K562 (cell line): ENCODE results near the gene MSRB3. TPM values are rescaled to one million over a fixed set of nuclear protein-coding genes. Genes with fewer than 3 reads are reported as not detected.

Experiments
- ATAC-seq: fragments of 200-7000 bp; cut with Tn5 transposase; 3 replicates; pipeline ENCODE4 v1.9.1; 2020; ENCODE audit warnings: moderate library complexity
- BruUV-seq: library from RNA; stranded (reverse); fragments of 400-500 nt; replicated peaks from 2 replicates; lab custom pipeline; 2021; lab: Mats Ljungman, UMichigan
- CTCF ChIA-PET: fragments of 300-600 bp; formaldehyde crosslinking; extraction: SDS; loops from one replicate; lab custom pipeline; 2021; ENCODE audit warnings: low intra/inter-chr PET ratio; lab: Yijun Ruan, JAX
- POLR2A ChIA-PET: fragments of 300-600, 350-650 bp; sonication (Branson Sonifier 250); formaldehyde crosslinking; extraction: SDS; loops from one replicate; lab custom pipeline; 2021; ENCODE audit warnings: antibody characterized with exemption, inconsistent platforms; lab: Yijun Ruan, JAX
- DNase-seq, 4 experiments: peaks; one replicate each; pipeline versions ENCODE4 v3.0.0 to v3.0.0-alpha.2; 2011 to 2018; ENCODE audit warnings: low spot score in 3 of 4, mixed read lengths in 3 of 4; ENCODE audit errors: extremely low read depth in 1 of 4
- FAIRE-seq: peaks from 2 replicates; lab custom pipeline; 2011; peaks lifted over from hg19 to GRCh38; lab: Jason Lieb, UNC
- H2AFZ ChIP-seq: 2 replicates; pipeline ENCODE4 v1.6.0; 2011; ENCODE audit warnings: low read depth, low read length, control low read depth, inconsistent platforms
- H3K27ac ChIP-seq: fragments of 200-600 bp; 3 replicates; pipeline ENCODE4 v1.8.0; 2011; ENCODE audit warnings: low read depth, mild to moderate bottlenecking, control low read depth, inconsistent platforms, low read length, moderate library complexity, mixed read lengths; ENCODE audit errors: extremely low read depth
- H3K27me3 ChIP-seq, 2 experiments: fragments of 300-600 bp in 1 of 2; 2 replicates in 1 of 2; 3 replicates in 1 of 2; pipeline versions ENCODE4 v1.6.0 to v1.8.0; 2011; ENCODE audit warnings: inconsistent platforms in 2 of 2, low read length in 2 of 2, mild to moderate bottlenecking in 1 of 2, mixed read lengths in 1 of 2, moderate library complexity in 1 of 2; ENCODE audit not compliant: control insufficient read depth in 2 of 2, insufficient read depth in 2 of 2
- H3K36me3 ChIP-seq: fragments of 300-600 bp; 3 replicates; pipeline ENCODE4 v1.8.0; 2011; ENCODE audit warnings: mild to moderate bottlenecking, low read length, inconsistent platforms; ENCODE audit not compliant: control insufficient read depth, insufficient read depth
- H3K4me1 ChIP-seq, 2 experiments: fragments of 200-600 bp in 1 of 2; replicated peaks in 1 of 2; 2 replicates in 1 of 2; 3 replicates in 1 of 2; pipeline versions ENCODE4 v1.5.1 to v1.8.0; 2011; ENCODE audit warnings: inconsistent platforms in 2 of 2, low read length in 2 of 2, mild to moderate bottlenecking in 1 of 2, mixed read lengths in 1 of 2, moderate library complexity in 1 of 2; ENCODE audit not compliant: control insufficient read depth in 2 of 2, insufficient read depth in 2 of 2
- H3K4me2 ChIP-seq: 2 replicates; pipeline ENCODE4 v1.6.1; 2011; ENCODE audit warnings: low read length, control low read depth, inconsistent platforms, mixed read lengths; ENCODE audit not compliant: insufficient read depth
- H3K4me3 ChIP-seq: fragments of 200-600 bp; sonication (generic), shearing (Covaris generic); 2 replicates; pipeline ENCODE4 v1.5.1; 2016; ENCODE audit warnings: control low read depth, inconsistent platforms
- H3K79me2 ChIP-seq: fragments of 200-600 bp; 3 replicates; pipeline ENCODE4 v1.8.0; 2011; ENCODE audit warnings: low read length, inconsistent platforms; ENCODE audit not compliant: control insufficient read depth, insufficient read depth
- H3K9ac ChIP-seq, 2 experiments: 2 replicates each; pipeline versions ENCODE4 v1.6.0 to v1.6.1; 2011; ENCODE audit warnings: low read depth in 2 of 2, low read length in 2 of 2, control low read depth in 1 of 2, inconsistent platforms in 1 of 2, mild to moderate bottlenecking in 1 of 2, mixed read lengths in 1 of 2; ENCODE audit not compliant: insufficient read depth in 1 of 2
- H3K9me1 ChIP-seq: one replicate; pipeline ENCODE4 v1.6.0; 2011; ENCODE audit warnings: inconsistent platforms, mild to moderate bottlenecking, low read length, moderate library complexity; ENCODE audit not compliant: control insufficient read depth, insufficient read depth
- H3K9me3 ChIP-seq: replicated peaks from 2 replicates; pipeline ENCODE4 v1.5.1; 2011; ENCODE audit warnings: low read depth, low read length, inconsistent platforms; ENCODE audit not compliant: control insufficient read depth, insufficient read depth
- H4K20me1 ChIP-seq: replicated peaks from 2 replicates; pipeline ENCODE4 v1.6.1; 2011; ENCODE audit warnings: low read length, inconsistent platforms, mixed read lengths; ENCODE audit not compliant: control insufficient read depth, insufficient read depth
- GTF2B ChIP-seq: IDR thresholded peaks from 2 replicates; pipeline ENCODE4 v1.6.1; 2011; ENCODE audit not compliant: insufficient read length; ENCODE audit errors: extremely low read depth
- KLF6 ChIP-seq: fragments of 250-450 bp; sonication (Bioruptor Pico); IDR thresholded peaks from 2 replicates; pipeline ENCODE4 v1.4.0; 2020; ENCODE audit warnings: mild to moderate bottlenecking, moderate library complexity, borderline replicate concordance
- MTA3 ChIP-seq: fragments of 450-650 bp; formaldehyde crosslinking; IDR thresholded peaks from 2 replicates; pipeline ENCODE4 v1.6.1; 2017; ENCODE audit warnings: mild to moderate bottlenecking, borderline replicate concordance
- NFRKB ChIP-seq: fragments of 450-650 bp; IDR thresholded peaks from 2 replicates; pipeline ENCODE4 v1.6.1; 2016; ENCODE audit warnings: low read depth
- SIRT6 ChIP-seq: IDR thresholded peaks from one replicate; pipeline ENCODE4 v1.6.1; 2012; ENCODE audit warnings: low read depth, mild to moderate bottlenecking, control low read depth, inconsistent platforms, low read length, moderate library complexity
- ZBTB5 ChIP-seq: fragments of 450-650 bp; IDR thresholded peaks from 2 replicates; pipeline ENCODE4 v1.6.1; 2017; ENCODE audit warnings: antibody characterized with exemption
- ZNF449 ChIP-seq: fragments of 250-450 bp; sonication (Bioruptor Pico); IDR thresholded peaks from 2 replicates; pipeline ENCODE4 v1.8.0; 2022; ENCODE audit warnings: moderate library complexity, mild to moderate bottlenecking, inconsistent platforms
- in situ Hi-C: fragments of 300-500 bp; cut with MboI; formaldehyde crosslinking; loops from 4 replicates; pipeline ENCODE4 v1.15.0; 2018; ENCODE audit warnings: inconsistent platforms, mixed read lengths
- intact Hi-C: fragments of 100-400 bp; cut with micrococcal nuclease; formaldehyde crosslinking; loops from 2 replicates; pipeline ENCODE4 v1.14.2; 2022
- polyA plus RNA-seq, 8 experiments: library from polyadenylated mRNA; depleted of rRNA in 4 of 8; stranded (reverse) in 5 of 8; unstranded in 3 of 8; fragments of >200 nt; fragmentation: Nextera tagmentation in 2 of 8; fragmentation: Illumina TruSeq in 1 of 8; extraction: Ambion mirVana in 2 of 8; extraction: Trizol in 1 of 8; gene quantifications; 2 replicates each; pipeline versions ENCODE4 v1.2.1 to v1.2.3, GENCODE V29; 2011 to 2014; ENCODE audit warnings: inconsistent platforms in 1 of 8, missing spikeins in 1 of 8
- total RNA-seq, 7 experiments: library from RNA; depleted of rRNA in 6 of 7; stranded (reverse); fragments of >200 nt in 6 of 7; fragmentation: Illumina TruSeq in 2 of 7; extraction: Trizol in 2 of 7; gene quantifications; 2 replicates each; pipeline versions ENCODE4 v1.2.1 to v1.2.3, GENCODE V29; 2011 to 2021; ENCODE audit warnings: low replicate concordance in 1 of 7

Gene MSRB3
- total and polyA plus RNA-seq, 9 of the 15 experiments (the other 6 are each of a cell fraction or from before 2014, with no cell fraction given) = 0.04 TPM; not detected in 8

GRCh38 chr12:65257986-65258385 lies 20.5 kb upstream of the MSRB3 start (continued):
- TF ChIP-seq GTF2B = no peak
- TF ChIP-seq SIRT6 = no peak
- no peak for TF ChIP-seq NFRKB
- TF ChIP-seq, all 486 proteins: peak for 0

- no peak for FAIRE-seq
- H2AFZ ChIP-seq = no peak overlapping the region
- no peak overlapping the region for H3K27ac ChIP-seq
- no peak for DNase-seq
- POLR2A ChIA-PET = no interaction called here
- TF ChIP-seq ZBTB5 (no peak), KLF6 (no peak), MTA3 (no peak), ZNF449 (CRISPR knock-in tag) (no peak)
- no peaks in the 10 kb centered on the region for H3K79me2 ChIP-seq
- in situ Hi-C loops (no loop called here), intact Hi-C loops (no loop called here)
- H3K4me1 ChIP-seq = no peaks in the 10 kb centered on the region
- H3K9me1 ChIP-seq = no peaks in the 10 kb centered on the region
- no peak for ATAC-seq
- H3K9me3 ChIP-seq = no peaks in the 10 kb centered on the region; the same call in 1 of the 2 replicates
- peaks cover 0 to 9% of the 10 kb centered on the region in 2 experiments; a peak in 1 of 5 replicates for H3K27me3 ChIP-seq
- no peaks in the 10 kb centered on the region for H4K20me1 ChIP-seq
- H3K4me2 ChIP-seq = no peak overlapping the region
- no peaks in the 10 kb centered on the region for H3K36me3 ChIP-seq
- BruUV-seq = no TSS peak
- H3K4me3 ChIP-seq = no peak overlapping the region
- CTCF ChIA-PET = no interaction called here
- H3K9ac ChIP-seq = no peak overlapping the region
Measured at GRCh38 chr12:65259501-65259900, 19.0 kb upstream of the MSRB3 start.
